Esophagus muscularis mucosa (tissue), 3 donors: Measurements from ENCODE around the gene SLC35A2.

Experiments
- CTCF ChIP-seq, 3 experiments: fragments of 200-600 bp in 2 of 3; fragments of 450-650 bp in 1 of 3; sonication (generic) in 2 of 3; IDR thresholded peaks; one replicate each; pipeline ENCODE4 v1.5.1; 2017 to 2019; ENCODE audit warnings: antibody characterized with exemption in 3 of 3, mild to moderate bottlenecking in 2 of 3, moderate library complexity in 1 of 3
- POLR2AphosphoS5 ChIP-seq, 2 donors: sonication (generic); formaldehyde crosslinking; IDR thresholded peaks; one replicate each; pipeline ENCODE4 v1.6.1; 2017; ENCODE audit warnings: antibody characterized with exemption in 2 of 2

- TF ChIP-seq POLR2AphosphoS5 (IDR thresholded peaks at IDR 0.05) (no peak), CTCF (IDR thresholded peaks at IDR 0.05) (no peak)
Measured at GRCh38 chrX:48957477-48957826, 46.0 kb upstream of the SLC35A2 start, which contains the start of gene OTUD5.
